H1 (cell line): ENCODE data around the gene SMG7. TPM values are rescaled to one million over a fixed set of nuclear protein-coding genes. Genes with fewer than 3 reads are reported as not detected.

Experiments used
- CTCF ChIA-PET: fragments of 300-600 bp; sonication (Branson Sonifier 250); formaldehyde crosslinking; loops from one replicate; lab custom pipeline; 2021; ENCODE audit not compliant: partially characterized antibody; lab: Charles Lee
- POLR2A ChIA-PET: fragments of 300-600 bp; sonication (Branson Sonifier 250); formaldehyde crosslinking; loops from one replicate; lab custom pipeline; 2021; ENCODE audit warnings: inconsistent platforms; ENCODE audit not compliant: partially characterized antibody; lab: Charles Lee
- DNase-seq, 2 experiments: peaks; one replicate each; pipeline versions ENCODE4 v3.0.0 to v3.0.0-alpha.2; 2010 to 2022; ENCODE audit warnings: low spot score in 2 of 2, low read depth in 1 of 2, mixed read lengths in 1 of 2
- FAIRE-seq: peaks from 2 replicates; lab custom pipeline; 2011; peaks lifted over from hg19 to GRCh38; lab: Jason Lieb, UNC
- H2AFZ ChIP-seq: 2 replicates; pipeline ENCODE4 v1.8.1; 2012; ENCODE audit warnings: low read length, inconsistent platforms
- H2AK5ac ChIP-seq: 2 replicates; pipeline ENCODE4 v1.6.1; 2013; ENCODE audit warnings: low read depth, low read length
- H2BK120ac ChIP-seq: replicated peaks from 2 replicates; pipeline ENCODE3; 2013; ENCODE audit warnings: low read depth, low read length, inconsistent platforms
- H2BK12ac ChIP-seq: 2 replicates; pipeline ENCODE4 v1.6.1; 2013; ENCODE audit warnings: low read depth, low read length
- H2BK15ac ChIP-seq: 2 replicates; pipeline ENCODE4 v1.6.1; 2013; ENCODE audit warnings: low read length
- H2BK20ac ChIP-seq: 2 replicates; pipeline ENCODE4 v1.6.1; 2013; ENCODE audit warnings: low read length
- H2BK5ac ChIP-seq: 2 replicates; pipeline ENCODE4 v1.6.1; 2013; ENCODE audit warnings: low read depth, low read length
- H3K14ac ChIP-seq: 2 replicates; pipeline ENCODE4 v1.6.1; 2013; ENCODE audit warnings: inconsistent platforms; ENCODE audit not compliant: insufficient read length
- H3K18ac ChIP-seq: 2 replicates; pipeline ENCODE4 v1.6.1; 2013; ENCODE audit warnings: low read length; ENCODE audit errors: extremely low read depth
- H3K23ac ChIP-seq: 2 replicates; pipeline ENCODE4 v1.6.1; 2013; ENCODE audit warnings: inconsistent platforms; ENCODE audit not compliant: insufficient read length
- H3K23me2 ChIP-seq: 2 replicates; pipeline ENCODE4 v1.6.1; 2013; ENCODE audit warnings: low read depth, low read length
- H3K27ac ChIP-seq: 2 replicates; pipeline ENCODE4 v1.6.1; 2011; ENCODE audit warnings: low read depth, low read length, inconsistent platforms
- H3K27me3 ChIP-seq, 4 experiments: replicated peaks in 1 of 4; 1 replicate in 1 of 4; 2 replicates in 3 of 4; pipeline versions ENCODE4 v1.6.1 to v1.8.1; 2011 to 2013; ENCODE audit warnings: low read length in 3 of 4, mild to moderate bottlenecking in 3 of 4, inconsistent platforms in 2 of 4, mixed read lengths in 2 of 4, moderate library complexity in 1 of 4; ENCODE audit not compliant: control insufficient read depth in 3 of 4, insufficient read depth in 3 of 4; ENCODE audit errors: extremely low read depth in 1 of 4
- H3K36me3 ChIP-seq, 4 experiments: 2 replicates each; pipeline versions ENCODE4 v1.6.1 to v1.8.1; 2011 to 2013; ENCODE audit warnings: mild to moderate bottlenecking in 4 of 4, low read length in 3 of 4, moderate library complexity in 2 of 4, control low read depth in 1 of 4, inconsistent platforms in 1 of 4; ENCODE audit not compliant: insufficient read depth in 4 of 4, control insufficient read depth in 2 of 4
- H3K4ac ChIP-seq: replicated peaks from 2 replicates; pipeline ENCODE3; 2013; ENCODE audit warnings: low read length, low read depth, mixed read lengths, inconsistent platforms; ENCODE audit not compliant: insufficient read length
- H3K4me1 ChIP-seq, 4 experiments: replicated peaks in 1 of 4; 1 replicate in 1 of 4; 2 replicates in 3 of 4; pipeline versions ENCODE4 v1.6.1 to v1.8.1; 2011 to 2013; ENCODE audit warnings: low read length in 3 of 4, inconsistent platforms in 2 of 4, mixed read lengths in 1 of 4; ENCODE audit not compliant: insufficient read depth in 4 of 4, control insufficient read depth in 3 of 4
- H3K4me2 ChIP-seq, 2 experiments: 2 replicates each; pipeline versions ENCODE4 v1.6.1 to v1.8.1; 2011 to 2013; ENCODE audit warnings: low read depth in 2 of 2, low read length in 2 of 2, control low read depth in 1 of 2, inconsistent platforms in 1 of 2, mild to moderate bottlenecking in 1 of 2; ENCODE audit not compliant: insufficient read depth in 1 of 2
- H3K4me3 ChIP-seq, 4 experiments: fragments of 200-600, 300-600 bp in 1 of 4; sonication (generic), shearing (Covaris generic), sonication (Bioruptor Twin) in 1 of 4; 2 replicates each; pipeline versions ENCODE4 v1.5.1 to v1.8.1; 2011 to 2016; ENCODE audit warnings: low read length in 4 of 4, low read depth in 3 of 4, control low read depth in 2 of 4, inconsistent platforms in 2 of 4, mild to moderate bottlenecking in 2 of 4, mixed read lengths in 1 of 4, moderate library complexity in 1 of 4; ENCODE audit not compliant: insufficient read depth in 2 of 4; ENCODE audit errors: extremely low read depth in 1 of 4
- H3K56ac ChIP-seq: replicated peaks from 2 replicates; pipeline ENCODE3; 2013; ENCODE audit warnings: low read depth, mild to moderate bottlenecking, mixed read lengths, low read length, inconsistent platforms; ENCODE audit not compliant: insufficient read length
- H3K79me1 ChIP-seq: 2 replicates; pipeline ENCODE4 v1.6.1; 2013; ENCODE audit warnings: low read depth, low read length, control low read depth
- H3K79me2 ChIP-seq, 2 experiments: 2 replicates each; pipeline versions ENCODE4 v1.6.1 to v1.8.1; 2012 to 2013; ENCODE audit warnings: low read length in 2 of 2, mild to moderate bottlenecking in 2 of 2, inconsistent platforms in 1 of 2; ENCODE audit not compliant: insufficient read depth in 2 of 2, control insufficient read depth in 1 of 2
- H3K9ac ChIP-seq, 4 experiments: replicated peaks in 1 of 4; 1 replicate in 1 of 4; 2 replicates in 3 of 4; pipeline versions ENCODE4 v1.6.1 to v1.8.1; 2011 to 2013; ENCODE audit warnings: low read depth in 3 of 4, low read length in 3 of 4, control low read depth in 2 of 4, mild to moderate bottlenecking in 2 of 4, moderate library complexity in 2 of 4, inconsistent platforms in 1 of 4; ENCODE audit errors: extremely low read depth in 1 of 4
- H3K9me3 ChIP-seq, 2 experiments: 2 replicates each; pipeline versions ENCODE4 v1.6.1 to v1.8.1; 2012 to 2013; ENCODE audit warnings: mild to moderate bottlenecking in 2 of 2, moderate library complexity in 2 of 2, control low read depth in 1 of 2, inconsistent platforms in 1 of 2, low read depth in 1 of 2, low read length in 1 of 2, mixed read lengths in 1 of 2; ENCODE audit not compliant: insufficient read depth in 2 of 2
- H4K20me1 ChIP-seq, 2 experiments: replicated peaks in 1 of 2; 2 replicates each; pipeline versions ENCODE3 to v1.8.1; 2011 to 2013; ENCODE audit warnings: inconsistent platforms in 2 of 2, low read length in 2 of 2, mild to moderate bottlenecking in 1 of 2; ENCODE audit not compliant: insufficient read depth in 2 of 2, control insufficient read depth in 1 of 2
- H4K5ac ChIP-seq: 2 replicates; pipeline ENCODE4 v1.6.1; 2013; ENCODE audit warnings: low read length, low read depth, mixed read lengths, inconsistent platforms; ENCODE audit not compliant: insufficient read length
- H4K8ac ChIP-seq: 2 replicates; pipeline ENCODE4 v1.8.0; 2013; ENCODE audit warnings: mild to moderate bottlenecking, moderate library complexity, low read length, inconsistent platforms; ENCODE audit not compliant: insufficient read depth; ENCODE audit errors: extremely low read depth
- H4K91ac ChIP-seq: replicated peaks from 2 replicates; pipeline ENCODE3; 2013; ENCODE audit warnings: low read length, mixed read lengths, inconsistent platforms; ENCODE audit not compliant: insufficient read length
- ASH2L ChIP-seq: fragments of 200-600, 300-600 bp; sonication (generic); IDR thresholded peaks from one replicate; pipeline ENCODE4 v1.7.1; 2017; ENCODE audit warnings: low read length
- CBX5 ChIP-seq: fragments of 300-800, 300-1000 bp; sonication (generic); IDR thresholded peaks from 2 replicates; pipeline ENCODE4 v1.7.1; 2016; ENCODE audit warnings: antibody characterized with exemption, low read length, low read depth
- CHD1 ChIP-seq: IDR thresholded peaks from 2 replicates; pipeline ENCODE4 v1.6.1; 2012; ENCODE audit warnings: low read depth, low read length, improper control_type of control experiment
- CTBP2 ChIP-seq: IDR thresholded peaks from 2 replicates; pipeline ENCODE4 v1.7.0; 2011; ENCODE audit warnings: borderline replicate concordance, mild to moderate bottlenecking, moderate library complexity, mixed read lengths, low read length; ENCODE audit not compliant: insufficient read depth, insufficient read length
- JUND ChIP-seq: IDR thresholded peaks from 2 replicates; pipeline ENCODE4 v1.6.1; 2011; ENCODE audit warnings: mild to moderate bottlenecking, improper control_type of control experiment, low read length
- KDM5A ChIP-seq: fragments of 200-600 bp; IDR thresholded peaks from 2 replicates; pipeline ENCODE4 v1.7.1; 2012; ENCODE audit warnings: mild to moderate bottlenecking, low read length, inconsistent platforms, mixed read lengths
- RAD21 ChIP-seq, 2 experiments: IDR thresholded peaks in 1 of 2; conservative IDR thresholded peaks in 1 of 2; 2 replicates each; pipeline ENCODE4 v1.6.1; 2011; ENCODE audit warnings: low read depth in 2 of 2, low read length in 2 of 2, improper control_type of control experiment in 1 of 2, inconsistent platforms in 1 of 2, mild to moderate bottlenecking in 1 of 2, moderate library complexity in 1 of 2
- RFX5 ChIP-seq: IDR thresholded peaks from 2 replicates; pipeline ENCODE4 v1.6.1; 2011; ENCODE audit warnings: low read depth, low read length, improper control_type of control experiment, borderline replicate concordance
- TAF1 ChIP-seq: IDR thresholded peaks from 2 replicates; pipeline ENCODE4 v1.6.1; 2011; ENCODE audit warnings: mild to moderate bottlenecking, low read depth, low read length
- WGBS, 2 experiments: shearing (Covaris generic) in 1 of 2; methylation state at CpG; one replicate each; pipeline versions ENCODE4 v1.1.6 to v1.1.7; 2013 to 2015; ENCODE audit warnings: low lambda C conversion rate in 2 of 2, mixed read lengths in 2 of 2, inconsistent platforms in 1 of 2, low coverage in 1 of 2, missing lambda C conversion rate in 1 of 2; ENCODE audit not compliant: insufficient replicate concordance in 2 of 2, insufficient coverage in 1 of 2, insufficient read length in 1 of 2; ENCODE audit errors: extremely low coverage in 1 of 2, missing lambda C conversion rate in 1 of 2; 5-methylcytosine and 5-hydroxymethylcytosine counted together
- polyA plus RNA-seq, 7 experiments: library from polyadenylated mRNA; depleted of rRNA in 3 of 7; stranded (reverse) in 5 of 7; unstranded in 2 of 7; fragments of >200 nt in 5 of 7; fragments of 200-250 nt in 2 of 7; gene quantifications; 1 replicate in 5 of 7; 2 replicates in 1 of 7; 4 replicates in 1 of 7; pipeline versions ENCODE4 v1.2.1 to v1.2.3, GENCODE V29; 2011 to 2013; ENCODE audit warnings: missing spikeins in 2 of 7, mixed read lengths in 2 of 7
- total RNA-seq: library from RNA; stranded (reverse); fragmentation: NEBNext Ultra II Directional; extraction: Animal tissue kit (Norgen Biotek cat#: 25700); gene quantifications from 2 replicates; pipeline ENCODE4 v1.2.1, GENCODE V29; 2021

SMG7 gene
- total and polyA plus RNA-seq, 2 of the 8 experiments (the other 6 are each of a cell fraction or from before 2014, with no cell fraction given), result 39.3 to 65.6 TPM

DNA sequence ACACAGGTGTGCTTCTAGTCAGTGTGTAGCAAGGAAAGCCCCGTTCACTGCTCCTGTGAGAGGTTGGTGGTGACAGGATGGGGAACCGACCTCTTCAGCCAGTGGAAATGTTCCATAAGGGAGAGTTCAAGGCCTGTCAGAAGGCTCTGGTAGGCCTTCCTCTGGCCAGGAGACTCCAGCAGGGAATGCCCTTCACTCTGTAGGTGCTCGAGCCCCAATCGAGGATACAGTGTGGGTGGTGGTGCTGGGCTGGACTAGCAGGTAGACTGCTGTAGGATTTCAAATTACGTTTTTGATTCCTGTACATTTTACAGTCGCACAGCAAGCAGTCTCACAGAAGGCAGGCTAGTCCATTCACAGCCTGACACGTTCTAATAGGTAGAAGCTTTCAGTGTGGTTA lies 80.1 kb downstream of the SMG7 start:
- H2BK5ac ChIP-seq, result no peak overlapping the region
- H3K56ac ChIP-seq, result no peak overlapping the region
- H3K4me3 ChIP-seq, result no peak overlapping the region
- no peaks in the 10 kb centered on the region for H3K79me2 ChIP-seq
- H2AFZ ChIP-seq, result no peak overlapping the region
- no peak overlapping the region for H3K4ac ChIP-seq
- H3K27ac ChIP-seq, result no peak overlapping the region
- no peak overlapping the region for H4K5ac ChIP-seq
- H3K79me1 ChIP-seq, result no peaks in the 10 kb centered on the region; the same call in 1 of the 2 replicates
- peaks cover 0 to under 1% (median under 1%) of the 10 kb centered on the region in 4 experiments; a peak in 2 of 7 replicates for H3K4me1 ChIP-seq
- no peak overlapping the region for H2BK120ac ChIP-seq
- H3K36me3 ChIP-seq, result peaks cover 11 to 70% (median 43%) of the 10 kb centered on the region in 4 experiments; a peak in 7 of 8 replicates
- H3K9ac ChIP-seq, result no peak overlapping the region
- H2BK12ac ChIP-seq, result no peak overlapping the region
- H3K18ac ChIP-seq, result no peak overlapping the region
- no peak overlapping the region; the same call in 1 of the 2 replicates for H4K8ac ChIP-seq
- DNase-seq (no peak), FAIRE-seq (no peak)
- H3K27me3 ChIP-seq, result no peaks in the 10 kb centered on the region
- 91% methylated on average over 7 of the region's 7 CpGs; no CpG with 5 or more reads in 1 of the 2 experiments for WGBS, 2 experiments
- H3K23me2 ChIP-seq, result no peaks in the 10 kb centered on the region
- no peak overlapping the region for H2BK20ac ChIP-seq
- H4K91ac ChIP-seq, result no peak overlapping the region
- TF ChIP-seq CHD1 (no peak), ASH2L (no peak), RFX5 (no peak), CBX5 (no peak), TAF1 (no peak), CTBP2 (no peak), JUND (no peak), RAD21 (IDR thresholded peaks at IDR 0.05 in 1 of 2, conservative IDR thresholded peaks at IDR 0.05 in 1 of 2; ENCODE audit: low read depth in 2 of 2, low read length in 2 of 2) (no peak), KDM5A (no peak)
- no peak overlapping the region for H3K4me2 ChIP-seq
- CTCF ChIA-PET, result no interaction called here
- POLR2A ChIA-PET, result no interaction called here
- peaks cover 0 to 2% of the 10 kb centered on the region in 2 experiments for H4K20me1 ChIP-seq
- no peaks in the 10 kb centered on the region for H3K9me3 ChIP-seq
- H3K23ac ChIP-seq, result no peak overlapping the region
- no peak overlapping the region for H2BK15ac ChIP-seq
- no peak overlapping the region for H2AK5ac ChIP-seq
- H3K14ac ChIP-seq, result no peak overlapping the region
